DND-41 (cell line): ENCODE results near the gene RADIL.

Experiments used
- CTCF ChIP-seq: IDR thresholded peaks from 2 replicates; pipeline ENCODE4 v1.5.1; 2012; ENCODE audit warnings: borderline replicate concordance, low read length, moderate library complexity, mild to moderate bottlenecking; ENCODE audit not compliant: poor library complexity, severe bottlenecking; ENCODE audit errors: extremely low read depth
- EZH2 ChIP-seq: IDR thresholded peaks from 3 replicates; pipeline ENCODE4 v1.6.1; 2012; ENCODE audit warnings: borderline replicate concordance, low read depth, mild to moderate bottlenecking, moderate library complexity, low read length, inconsistent platforms; ENCODE audit not compliant: severe bottlenecking

GRCh38 chr7:4904346-4904745 lies 20.8 kb upstream of the RADIL start:
- TF ChIP-seq CTCF (no peak), EZH2 (no peak)
